WTC11 (cell line): ENCODE measurements around the gene KRTAP4-1. TPM values are rescaled to one million over a fixed set of nuclear protein-coding genes. Genes with fewer than 3 reads are reported as not detected.

Source experiments
- ATAC-seq: fragments of 200-7000 bp; cut with Tn5 transposase; 2 replicates; pipeline ENCODE4 v1.10.0; 2021; ENCODE audit warnings: mild to moderate bottlenecking, moderate library complexity
- CTCF ChIA-PET: fragments of 300-600 bp; sonication (Branson Sonifier 250); formaldehyde crosslinking; loops from one replicate; lab custom pipeline; 2021; ENCODE audit warnings: antibody characterized with exemption; lab: Charles Lee
- POLR2A ChIA-PET: fragments of 350-600 bp; sonication (Branson Sonifier 250); formaldehyde crosslinking; loops from one replicate; lab custom pipeline; 2021; ENCODE audit warnings: antibody characterized with exemption; lab: Charles Lee
- DNase-seq: peaks from one replicate; pipeline ENCODE4 v3.0.0; 2021; ENCODE audit warnings: low spot score
- H3K27ac Mint-ChIP-seq: 2 replicates; pipeline ENCODE4 v1.8.0; 2021; ENCODE audit warnings: mixed read lengths
- H3K27me3 Mint-ChIP-seq: 2 replicates; pipeline ENCODE4 v1.8.0; 2021; ENCODE audit warnings: low read depth, mild to moderate bottlenecking, moderate library complexity, mixed read lengths
- H3K36me3 Mint-ChIP-seq: 2 replicates; pipeline ENCODE4 v1.8.0; 2021; ENCODE audit warnings: mixed read lengths
- H3K4me1 Mint-ChIP-seq: 2 replicates; pipeline ENCODE4 v1.8.0; 2022; ENCODE audit warnings: mixed read lengths
- H3K4me3 Mint-ChIP-seq: 2 replicates; pipeline ENCODE4 v1.8.0; 2021; ENCODE audit warnings: mild to moderate bottlenecking, moderate library complexity, mixed read lengths
- H3K9me3 Mint-ChIP-seq: 2 replicates; pipeline ENCODE4 v1.8.0; 2021; ENCODE audit warnings: mixed read lengths
- CDX4 ChIP-seq: fragments of 250-450 bp; sonication (Bioruptor Pico); IDR thresholded peaks from 2 replicates; pipeline ENCODE4 v1.9.0; 2021; ENCODE audit warnings: moderate library complexity, mild to moderate bottlenecking, inconsistent platforms, borderline replicate concordance
- ELF4 ChIP-seq: sonication (generic); formaldehyde crosslinking; IDR thresholded peaks from 2 replicates; pipeline ENCODE4 v1.8.1; 2022; ENCODE audit warnings: low read depth, mild to moderate bottlenecking, moderate library complexity, missing genetic modification reagents
- ESRRA ChIP-seq: sonication (generic); formaldehyde crosslinking; IDR thresholded peaks from 2 replicates; pipeline ENCODE4 v1.8.1; 2022; ENCODE audit warnings: mild to moderate bottlenecking, missing genetic modification reagents, borderline replicate concordance
- ETV6 ChIP-seq: sonication (generic); formaldehyde crosslinking; IDR thresholded peaks from 2 replicates; pipeline ENCODE4 v1.8.1; 2022; ENCODE audit warnings: mild to moderate bottlenecking, missing genetic modification reagents
- FOXP4 ChIP-seq: sonication (generic); formaldehyde crosslinking; IDR thresholded peaks from 2 replicates; pipeline ENCODE4 v1.8.0; 2022; ENCODE audit warnings: mild to moderate bottlenecking, missing genetic modification reagents
- KAT7 ChIP-seq: sonication (generic); formaldehyde crosslinking; IDR thresholded peaks from 2 replicates; pipeline ENCODE4 v1.8.1; 2023; ENCODE audit warnings: missing genetic modification reagents, mild to moderate bottlenecking, borderline replicate concordance
- NFE2L1 ChIP-seq: sonication (generic); formaldehyde crosslinking; IDR thresholded peaks from 2 replicates; pipeline ENCODE4 v1.8.1; 2023; ENCODE audit warnings: missing genetic modification reagents
- NR1H2 ChIP-seq: sonication (generic); formaldehyde crosslinking; IDR thresholded peaks from 2 replicates; pipeline ENCODE4 v1.9.0; 2021; ENCODE audit warnings: mild to moderate bottlenecking, moderate library complexity, missing genetic modification reagents
- SMAD3 ChIP-seq: sonication (generic); formaldehyde crosslinking; IDR thresholded peaks from 2 replicates; pipeline ENCODE4 v1.8.0; 2022; ENCODE audit warnings: missing genetic modification reagents, mild to moderate bottlenecking, borderline replicate concordance
- SMAD4 ChIP-seq: sonication (generic); formaldehyde crosslinking; IDR thresholded peaks from 2 replicates; pipeline ENCODE4 v1.8.0; 2022; ENCODE audit warnings: mild to moderate bottlenecking, missing genetic modification reagents
- SOX15 ChIP-seq: fragments of 250-450 bp; sonication (Bioruptor Pico); IDR thresholded peaks from 2 replicates; pipeline ENCODE4 v1.9.0; 2021; ENCODE audit warnings: mild to moderate bottlenecking
- TEAD4 ChIP-seq: sonication (generic); formaldehyde crosslinking; IDR thresholded peaks from 2 replicates; pipeline ENCODE4 v1.8.0; 2022; ENCODE audit warnings: mild to moderate bottlenecking, missing genetic modification reagents
- ZNF138 ChIP-seq: sonication (generic); formaldehyde crosslinking; conservative IDR thresholded peaks from 2 replicates; pipeline ENCODE4 v1.8.1; 2022; ENCODE audit warnings: mild to moderate bottlenecking, moderate library complexity, missing genetic modification reagents
- ZNF219 ChIP-seq: sonication (generic); formaldehyde crosslinking; IDR thresholded peaks from 2 replicates; pipeline ENCODE4 v1.8.0; 2023; ENCODE audit warnings: missing genetic modification reagents, mild to moderate bottlenecking, borderline replicate concordance
- ZNF263 ChIP-seq: sonication (generic); formaldehyde crosslinking; IDR thresholded peaks from 2 replicates; pipeline ENCODE4 v1.8.1; 2022; ENCODE audit warnings: low read depth, mild to moderate bottlenecking, moderate library complexity, missing genetic modification reagents
- ZNF317 ChIP-seq: sonication (generic); formaldehyde crosslinking; IDR thresholded peaks from 2 replicates; pipeline ENCODE4 v1.8.1; 2023; ENCODE audit warnings: low read depth, mild to moderate bottlenecking, moderate library complexity, missing genetic modification reagents, borderline replicate concordance
- ZNF396 ChIP-seq: fragments of 250-450 bp; sonication (Bioruptor Pico); IDR thresholded peaks from 2 replicates; pipeline ENCODE4 v1.8.0; 2021; ENCODE audit warnings: mild to moderate bottlenecking, moderate library complexity, borderline replicate concordance
- ZNF532 ChIP-seq: fragments of 250-450 bp; sonication (Bioruptor Pico); IDR thresholded peaks from 2 replicates; pipeline ENCODE4 v1.9.0; 2021; ENCODE audit warnings: mild to moderate bottlenecking, borderline replicate concordance
- ZNF671 ChIP-seq: fragments of 250-450 bp; sonication (Bioruptor Pico); IDR thresholded peaks from 2 replicates; pipeline ENCODE4 v1.8.0; 2021; ENCODE audit warnings: mild to moderate bottlenecking
- ZSCAN18 ChIP-seq: fragments of 250-450 bp; sonication (Bioruptor Pico); IDR thresholded peaks from 2 replicates; pipeline ENCODE4 v2.1.2; 2022; ENCODE audit warnings: mild to moderate bottlenecking, moderate library complexity
- total RNA-seq: library from RNA; stranded (reverse); gene quantifications from 3 replicates; pipeline ENCODE4 v1.2.3, GENCODE V29; 2021
- TF ChIP-seq, protein P1 (sequence below): sonication (generic); formaldehyde crosslinking; IDR thresholded peaks from 2 replicates; pipeline ENCODE4 v1.8.1; 2022; ENCODE audit warnings: mild to moderate bottlenecking, missing genetic modification reagents, moderate library complexity, borderline replicate concordance
- TF ChIP-seq, protein P2 (sequence below): sonication (generic); formaldehyde crosslinking; IDR thresholded peaks from 2 replicates; pipeline ENCODE4 v1.8.1; 2023; ENCODE audit warnings: mild to moderate bottlenecking, missing genetic modification reagents
- TF ChIP-seq, protein P3 (sequence below): sonication (generic); formaldehyde crosslinking; IDR thresholded peaks from 2 replicates; pipeline ENCODE4 v1.8.0; 2022; ENCODE audit warnings: mild to moderate bottlenecking, missing genetic modification reagents
- TF ChIP-seq, protein P4 (sequence below): sonication (generic); formaldehyde crosslinking; IDR thresholded peaks from 2 replicates; pipeline ENCODE4 v1.8.1; 2023; ENCODE audit warnings: mild to moderate bottlenecking, missing genetic modification reagents

Gene KRTAP4-1
- total RNA-seq, 1 experiment from 2014 or later: not detected

DNA sequence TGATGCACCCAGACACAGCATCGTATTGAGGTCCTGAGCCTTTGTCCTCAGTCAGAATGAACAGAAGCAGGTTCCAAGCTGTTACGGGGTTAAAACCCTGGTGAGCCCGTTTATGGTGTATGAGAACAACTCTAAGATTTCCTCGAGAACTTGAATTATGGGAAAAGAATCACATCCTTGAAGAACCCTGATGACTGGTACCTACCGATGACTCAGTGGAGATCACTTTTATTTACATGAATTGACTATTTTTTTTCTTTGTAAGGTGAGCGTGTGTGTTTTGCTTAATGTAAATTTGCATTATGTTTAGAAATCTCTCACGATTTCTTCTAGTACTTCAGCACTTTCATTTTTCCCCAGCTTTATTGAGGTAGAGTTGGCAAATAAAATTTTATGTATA lies 20.9 kb downstream of the KRTAP4-1 start (continued):
- TF ChIP-seq SOX15 (CRISPR knock-in tag) (no peak), ZNF317 (no peak), ZNF396 (CRISPR knock-in tag) (no peak), ZNF263 (CRISPR knock-in tag) (no peak), ZNF219 (no peak), ELF4 (CRISPR knock-in tag) (no peak), TEAD4 (no peak), CDX4 (no peak)

DNA sequence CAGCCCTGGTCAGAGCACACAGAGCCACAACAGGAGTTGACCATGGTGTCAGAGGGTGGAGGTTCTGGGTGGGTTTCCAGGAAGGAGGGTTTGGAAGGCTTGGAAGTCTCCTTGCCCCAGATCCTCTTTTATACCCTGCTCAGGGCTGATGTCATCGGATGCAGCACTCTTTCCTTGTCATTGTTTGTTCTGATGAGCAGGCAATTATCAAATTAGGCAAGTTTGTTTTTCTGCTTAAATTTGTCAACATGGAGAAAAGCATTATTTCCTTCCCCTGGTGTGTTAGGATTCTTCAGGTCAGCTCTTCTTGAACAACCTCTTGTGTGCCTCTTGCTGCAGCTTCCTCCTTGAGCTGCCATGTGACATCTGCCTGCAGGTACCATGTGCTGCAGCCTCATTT lies 24.1 kb downstream of the KRTAP4-1 start, which contains the start of gene KRTAP4-4:
TSS of gene KRTAP4-4 (minus strand) at position 101 of the 400 bp plus-strand sequence. CDS start at position 44, 57 bp downstream.
- Mint-ChIP-seq H3K9me3 (no peaks in the 10 kb centered on the region), H3K27ac (no peak within 1 kb of the TSS), H3K27me3 (no peaks in the 10 kb centered on the region; the same call in 1 of the 2 replicates), H3K4me1 (no peaks in the 10 kb centered on the region), H3K4me3 (no peak within 1 kb of the TSS), H3K36me3 (no peaks in the 10 kb centered on the region)
- POLR2A ChIA-PET: no interaction called here
- no peak for ATAC-seq
- no peak for DNase-seq
- CTCF ChIA-PET: no interaction called here
- no peak for TF ChIP-seq KAT7 (CRISPR knock-in tag)
- no peak for TF ChIP-seq FOXP4 (CRISPR knock-in tag)
- TF ChIP-seq, protein P1, sequence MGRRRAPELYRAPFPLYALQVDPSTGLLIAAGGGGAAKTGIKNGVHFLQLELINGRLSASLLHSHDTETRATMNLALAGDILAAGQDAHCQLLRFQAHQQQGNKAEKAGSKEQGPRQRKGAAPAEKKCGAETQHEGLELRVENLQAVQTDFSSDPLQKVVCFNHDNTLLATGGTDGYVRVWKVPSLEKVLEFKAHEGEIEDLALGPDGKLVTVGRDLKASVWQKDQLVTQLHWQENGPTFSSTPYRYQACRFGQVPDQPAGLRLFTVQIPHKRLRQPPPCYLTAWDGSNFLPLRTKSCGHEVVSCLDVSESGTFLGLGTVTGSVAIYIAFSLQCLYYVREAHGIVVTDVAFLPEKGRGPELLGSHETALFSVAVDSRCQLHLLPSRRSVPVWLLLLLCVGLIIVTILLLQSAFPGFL (CRISPR knock-in tag): no peak
- TF ChIP-seq SMAD3: no peak
- no peak for TF ChIP-seq ZSCAN18 (CRISPR knock-in tag)
- TF ChIP-seq ZNF138: no peak
- TF ChIP-seq, protein P2, sequence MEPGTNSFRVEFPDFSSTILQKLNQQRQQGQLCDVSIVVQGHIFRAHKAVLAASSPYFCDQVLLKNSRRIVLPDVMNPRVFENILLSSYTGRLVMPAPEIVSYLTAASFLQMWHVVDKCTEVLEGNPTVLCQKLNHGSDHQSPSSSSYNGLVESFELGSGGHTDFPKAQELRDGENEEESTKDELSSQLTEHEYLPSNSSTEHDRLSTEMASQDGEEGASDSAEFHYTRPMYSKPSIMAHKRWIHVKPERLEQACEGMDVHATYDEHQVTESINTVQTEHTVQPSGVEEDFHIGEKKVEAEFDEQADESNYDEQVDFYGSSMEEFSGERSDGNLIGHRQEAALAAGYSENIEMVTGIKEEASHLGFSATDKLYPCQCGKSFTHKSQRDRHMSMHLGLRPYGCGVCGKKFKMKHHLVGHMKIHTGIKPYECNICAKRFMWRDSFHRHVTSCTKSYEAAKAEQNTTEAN (CRISPR knock-in tag): no peak
- no peak for TF ChIP-seq SMAD4
- TF ChIP-seq ETV6: no peak
- no peak for TF ChIP-seq ZNF671
- TF ChIP-seq ZNF532 (CRISPR knock-in tag): no peak
- no peak for TF ChIP-seq NR1H2
- TF ChIP-seq ESRRA (CRISPR knock-in tag): no peak
- TF ChIP-seq, protein P3, sequence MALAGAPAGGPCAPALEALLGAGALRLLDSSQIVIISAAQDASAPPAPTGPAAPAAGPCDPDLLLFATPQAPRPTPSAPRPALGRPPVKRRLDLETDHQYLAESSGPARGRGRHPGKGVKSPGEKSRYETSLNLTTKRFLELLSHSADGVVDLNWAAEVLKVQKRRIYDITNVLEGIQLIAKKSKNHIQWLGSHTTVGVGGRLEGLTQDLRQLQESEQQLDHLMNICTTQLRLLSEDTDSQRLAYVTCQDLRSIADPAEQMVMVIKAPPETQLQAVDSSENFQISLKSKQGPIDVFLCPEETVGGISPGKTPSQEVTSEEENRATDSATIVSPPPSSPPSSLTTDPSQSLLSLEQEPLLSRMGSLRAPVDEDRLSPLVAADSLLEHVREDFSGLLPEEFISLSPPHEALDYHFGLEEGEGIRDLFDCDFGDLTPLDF (CRISPR knock-in tag): no peak
- TF ChIP-seq, protein P4, sequence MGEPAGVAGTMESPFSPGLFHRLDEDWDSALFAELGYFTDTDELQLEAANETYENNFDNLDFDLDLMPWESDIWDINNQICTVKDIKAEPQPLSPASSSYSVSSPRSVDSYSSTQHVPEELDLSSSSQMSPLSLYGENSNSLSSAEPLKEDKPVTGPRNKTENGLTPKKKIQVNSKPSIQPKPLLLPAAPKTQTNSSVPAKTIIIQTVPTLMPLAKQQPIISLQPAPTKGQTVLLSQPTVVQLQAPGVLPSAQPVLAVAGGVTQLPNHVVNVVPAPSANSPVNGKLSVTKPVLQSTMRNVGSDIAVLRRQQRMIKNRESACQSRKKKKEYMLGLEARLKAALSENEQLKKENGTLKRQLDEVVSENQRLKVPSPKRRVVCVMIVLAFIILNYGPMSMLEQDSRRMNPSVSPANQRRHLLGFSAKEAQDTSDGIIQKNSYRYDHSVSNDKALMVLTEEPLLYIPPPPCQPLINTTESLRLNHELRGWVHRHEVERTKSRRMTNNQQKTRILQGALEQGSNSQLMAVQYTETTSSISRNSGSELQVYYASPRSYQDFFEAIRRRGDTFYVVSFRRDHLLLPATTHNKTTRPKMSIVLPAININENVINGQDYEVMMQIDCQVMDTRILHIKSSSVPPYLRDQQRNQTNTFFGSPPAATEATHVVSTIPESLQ: no peak
- no peak for TF ChIP-seq NFE2L1 (CRISPR knock-in tag)
- no peak for TF ChIP-seq SOX15 (CRISPR knock-in tag)
